Stimulated activated naive CD8-positive, alpha-beta T cell treated with anti-CD3 and anti-CD28 coated beads, Interleukin-15, Interleukin-2, amounts not matched to agents 100 U/mL and 50 U/mL, for 24 hours (primary cell): ENCODE data around the gene THBS2.
"Not testable (repeated sequence)": the region's sequence is repeated elsewhere in the genome, so short reads cannot be mapped to it uniquely, and the experiment has no call there.

Source experiments
- ATAC-seq: fragments of 150-1000 bp; cut with Tn5 transposase; one replicate; pipeline ENCODE4 v1.10.0; 2021
- DNase-seq: peaks from one replicate; pipeline ENCODE4 v3.0.0; 2021

Gene THBS2

DNA sequence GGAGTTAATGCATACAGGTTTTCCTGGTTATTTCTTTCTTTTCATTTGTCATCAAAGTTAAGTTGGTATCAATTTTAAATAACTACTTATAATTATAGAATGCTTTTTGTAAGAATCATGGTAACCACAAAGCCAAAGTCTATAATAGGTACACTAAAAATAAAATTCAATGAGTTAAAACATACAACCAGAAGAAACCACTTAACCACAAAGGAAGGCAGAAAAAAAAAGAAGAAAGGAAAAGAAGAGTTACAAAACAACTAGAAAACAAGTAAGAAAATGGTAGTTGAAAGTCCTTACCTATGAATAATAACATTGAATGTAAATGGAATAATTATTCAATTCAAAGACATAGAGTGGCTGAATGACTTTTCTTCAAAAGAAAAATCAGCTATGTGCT, 45.6 kb downstream of the THBS2 start:
- ATAC-seq (no peak), DNase-seq (no peak)

DNA sequence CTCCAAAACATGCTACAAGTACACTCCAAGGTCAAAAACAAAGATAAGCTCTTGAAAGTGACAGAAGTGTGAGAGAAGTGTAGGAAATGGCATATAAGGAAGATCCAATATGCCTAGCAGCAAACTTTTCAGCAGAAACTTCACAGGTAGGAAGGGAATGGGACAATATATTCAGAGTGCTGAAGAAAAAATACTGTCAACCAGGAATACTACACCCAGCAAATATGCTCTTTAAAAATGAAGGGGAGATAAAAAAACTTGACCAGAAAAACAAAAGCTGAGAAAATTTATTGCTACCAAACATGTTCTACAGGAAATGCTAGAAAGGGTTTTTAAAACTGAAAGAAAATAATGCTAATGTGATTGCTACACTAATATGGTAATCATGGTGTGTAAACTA, 46.2 kb downstream of the THBS2 start:
- ATAC-seq (no peak), DNase-seq (no peak)

DNA sequence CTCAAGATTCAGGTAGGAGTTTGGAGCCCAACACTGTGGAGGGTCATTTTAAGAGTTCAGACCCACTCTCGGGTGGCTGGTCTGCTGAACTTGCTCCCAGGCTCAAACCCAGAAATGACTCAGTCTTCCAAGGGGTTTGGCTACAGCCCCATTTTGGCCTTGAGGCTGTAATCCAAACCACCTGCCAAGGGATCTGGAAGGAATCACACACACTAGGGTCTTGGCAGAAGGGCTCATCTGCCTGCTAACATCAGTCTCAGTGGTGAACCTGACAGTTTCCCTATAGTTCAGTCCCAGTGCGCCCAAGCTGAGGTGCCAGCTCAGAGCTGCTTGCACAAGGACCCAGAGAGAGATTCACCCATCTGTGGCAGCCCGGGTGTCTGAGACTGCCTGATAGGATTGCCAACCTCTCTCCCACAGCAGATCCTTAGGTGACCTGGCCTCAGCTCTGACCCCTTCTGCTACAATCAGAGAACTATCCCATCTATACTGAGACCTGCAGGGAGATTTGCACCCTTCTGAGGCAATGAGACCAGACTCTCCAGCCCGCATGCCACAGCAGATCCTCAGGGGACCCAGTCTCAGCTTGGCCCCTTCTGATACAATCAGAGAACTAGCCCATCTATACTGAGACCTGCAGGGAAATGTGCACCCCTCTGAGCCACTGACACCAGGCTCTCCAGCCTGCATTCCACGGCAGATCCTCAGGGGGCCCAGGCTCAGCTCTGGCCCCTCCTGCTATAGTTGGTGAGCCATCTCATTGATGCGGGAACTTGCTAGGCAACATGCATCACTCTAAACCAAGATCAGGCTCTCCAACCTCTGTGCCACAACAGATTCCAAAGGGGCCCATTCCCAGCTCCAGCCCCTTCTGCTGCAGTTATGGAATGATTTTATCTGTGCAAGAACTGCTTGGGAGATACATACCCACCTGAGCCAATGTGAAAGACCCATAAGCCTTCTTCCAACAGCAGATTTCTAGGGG, 48.2 kb downstream of the THBS2 start:
- ATAC-seq (no peak), DNase-seq (no peak)

DNA sequence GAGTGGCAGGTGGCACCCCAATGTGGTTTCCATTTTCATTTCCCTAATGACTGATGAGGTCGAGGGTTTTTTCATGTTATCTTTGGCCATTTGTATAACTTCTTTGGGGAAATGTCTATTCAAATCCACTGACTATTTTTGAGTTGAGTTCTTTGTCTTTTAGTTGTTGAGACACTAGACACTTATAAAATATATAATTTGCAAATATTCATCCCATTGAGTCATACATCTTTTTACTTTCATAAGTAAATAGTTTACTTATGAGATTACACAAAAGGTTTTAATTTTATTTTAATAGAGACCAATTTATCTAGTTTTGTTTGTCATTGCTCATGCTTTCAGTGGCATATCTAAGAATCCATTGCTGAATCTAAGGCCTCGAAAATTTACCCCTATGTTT, 49.5 kb downstream of the THBS2 start:
- no peak for DNase-seq
- no peak for ATAC-seq

DNA sequence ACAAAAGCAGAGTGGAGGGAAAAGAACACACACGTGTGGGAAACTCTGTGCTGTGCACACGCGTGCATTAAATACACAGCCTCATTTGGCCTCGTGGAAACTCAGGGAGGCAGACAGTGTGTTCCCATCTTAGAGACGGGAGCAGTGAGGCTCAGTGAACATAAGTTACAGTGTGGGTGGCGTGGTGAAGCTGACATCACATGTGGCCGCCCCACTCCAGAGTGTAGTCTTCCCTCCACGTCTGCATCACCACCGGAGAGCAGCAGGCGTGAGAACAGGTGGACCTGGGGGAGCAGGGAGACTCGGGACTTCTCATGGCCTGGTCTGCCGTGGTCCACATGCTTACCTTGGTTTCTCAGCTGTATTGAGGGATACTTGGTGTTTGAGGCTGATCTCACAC, 51.7 kb downstream of the THBS2 start:
- ATAC-seq: no peak

DNA sequence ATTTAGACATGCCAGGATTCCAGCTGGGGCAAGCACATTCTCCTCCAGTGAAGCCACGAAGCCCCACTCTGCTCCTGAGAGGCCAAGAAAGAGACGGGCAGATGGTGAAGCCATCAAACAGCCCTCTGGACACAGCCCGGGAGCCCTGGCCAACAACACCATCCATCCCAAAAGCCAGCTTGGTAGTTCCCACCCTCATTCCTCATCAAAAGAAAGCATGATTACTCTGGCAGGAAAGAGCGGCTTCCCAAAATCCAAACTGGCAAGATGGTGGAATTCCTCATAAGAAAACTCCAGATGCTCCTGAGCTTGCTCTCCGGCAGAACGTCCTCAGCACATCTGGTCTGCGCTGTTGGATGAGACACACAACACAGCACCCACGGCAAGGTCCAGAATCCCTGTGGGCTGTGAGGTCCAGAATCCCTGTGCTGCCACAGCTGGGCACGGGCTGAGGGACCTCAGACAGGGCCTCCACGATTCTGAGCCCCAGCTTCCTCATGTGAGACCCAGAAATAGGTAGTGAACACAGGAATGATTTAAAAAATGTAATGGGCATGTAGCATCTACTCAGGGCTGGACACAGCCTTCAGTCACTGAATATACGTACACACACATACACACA, 52.6 kb downstream of the THBS2 start:
- DNase-seq (no peak), ATAC-seq (no peak)

More for the DNA sequence above, 51.7 kb downstream of the THBS2 start:
- no peak for DNase-seq

DNA sequence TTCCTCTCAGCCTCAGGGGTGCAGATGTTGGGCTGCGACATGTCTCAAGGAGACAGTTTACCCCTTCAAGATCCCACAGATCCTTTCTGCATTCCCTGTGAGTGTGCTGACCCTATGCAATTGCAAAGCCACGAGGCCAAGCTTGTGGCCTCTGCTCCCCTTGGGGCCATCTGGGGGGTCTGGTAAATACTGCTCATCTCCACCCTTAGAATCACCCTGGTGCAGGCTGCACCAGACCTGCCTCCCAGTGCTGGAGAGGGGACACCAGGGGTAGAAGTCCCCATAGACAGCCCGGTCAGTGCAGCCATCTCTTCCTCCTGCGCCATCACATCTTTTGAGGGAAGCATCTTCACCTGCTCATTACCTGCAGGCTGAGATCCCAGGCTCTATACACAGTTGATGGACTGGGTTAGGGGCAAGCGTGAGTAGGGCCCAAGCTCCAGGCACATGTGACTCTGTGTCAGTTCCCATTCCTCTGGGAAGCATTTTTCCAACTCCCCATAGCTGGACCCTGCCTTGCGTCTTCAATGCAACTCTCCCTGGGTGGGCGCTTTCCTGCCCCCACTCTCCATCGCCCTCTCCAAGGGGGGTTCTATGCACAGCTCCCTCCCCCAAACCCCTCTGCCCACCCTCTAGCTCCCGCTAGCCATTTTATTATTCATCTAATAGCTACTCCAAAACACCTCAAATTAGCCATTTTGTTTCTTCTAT, 53.9 kb downstream of the THBS2 start:
- no peak for DNase-seq
- ATAC-seq: no peak

DNA sequence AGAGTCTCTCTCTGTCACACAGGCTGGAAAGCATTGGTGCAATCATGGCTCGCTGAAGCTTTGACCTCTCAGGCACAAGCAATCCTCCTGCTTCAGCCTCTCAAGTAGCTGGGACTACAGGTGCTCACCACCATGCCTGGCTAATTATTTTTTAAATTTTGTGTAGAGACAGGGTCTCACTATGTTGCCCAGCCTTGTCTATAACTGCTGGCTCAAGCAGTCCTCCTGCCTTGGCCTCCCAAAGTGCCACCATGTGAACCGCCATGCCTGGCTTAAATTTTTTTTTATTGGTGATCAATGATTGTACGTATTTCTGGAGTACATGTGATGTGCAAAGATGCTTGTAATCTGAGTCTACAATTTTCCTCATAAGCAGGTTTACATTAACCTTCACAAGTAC, 54.8 kb downstream of the THBS2 start:
- DNase-seq: no peak
- ATAC-seq: no peak

DNA sequence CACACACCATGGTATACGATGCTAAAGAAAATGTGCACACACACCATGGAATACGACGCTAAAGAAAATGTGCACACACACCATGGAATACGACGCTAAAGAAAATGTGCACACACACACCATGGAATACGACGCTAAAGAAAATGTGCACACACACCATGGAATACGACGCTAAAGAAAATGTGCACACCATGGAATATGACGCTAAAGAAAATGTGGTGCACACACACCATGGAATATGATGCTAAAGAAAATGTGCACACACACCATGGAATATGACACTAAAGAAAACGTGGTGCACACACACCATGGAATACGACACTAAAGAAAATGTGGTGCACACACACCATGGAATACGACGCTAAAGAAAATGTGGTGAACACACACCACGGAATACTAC, 55.7 kb downstream of the THBS2 start:
- not testable (repeated sequence) for ATAC-seq, DNase-seq

DNA sequence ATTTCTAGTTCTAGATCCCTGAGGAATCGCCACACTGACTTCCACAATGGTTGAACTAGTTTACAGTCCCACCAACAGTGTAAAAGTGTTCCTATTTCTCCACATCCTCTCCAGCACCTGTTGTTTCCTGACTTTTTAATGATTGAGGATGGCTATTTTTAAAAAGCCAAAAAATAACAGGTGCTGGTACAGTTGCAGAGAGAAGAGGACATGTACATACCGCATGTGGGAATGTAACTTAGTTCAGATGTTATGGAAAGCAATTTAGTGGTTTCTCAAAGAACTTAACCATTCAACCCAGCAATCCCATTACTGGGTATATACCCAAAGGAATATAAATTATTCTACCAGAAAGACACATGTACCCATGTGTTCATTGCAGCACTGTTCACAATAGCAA, 57.4 kb downstream of the THBS2 start:
- not testable (repeated sequence) for ATAC-seq

DNA sequence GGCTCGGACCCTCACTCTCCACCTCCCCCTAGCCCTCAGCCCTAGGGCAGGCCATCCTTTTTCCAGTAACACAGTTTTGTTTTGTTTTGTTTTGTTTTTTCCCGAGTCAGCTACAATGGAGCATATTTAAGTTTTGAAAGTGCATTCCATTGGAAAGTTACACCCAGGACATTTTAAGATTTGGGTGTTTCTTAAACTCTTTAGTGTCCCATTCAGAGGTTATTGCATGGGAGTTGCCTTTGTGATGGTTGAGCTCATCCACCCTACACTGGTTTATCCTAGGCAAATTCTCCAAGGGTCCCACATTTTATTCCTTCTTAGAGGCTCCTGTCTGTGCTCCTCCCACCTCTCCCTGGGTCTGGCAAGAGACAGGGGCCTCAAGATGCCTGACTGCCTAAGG, 58.9 kb downstream of the THBS2 start:
- ATAC-seq: no peak
- no peak for DNase-seq

More for the DNA sequence above, 57.4 kb downstream of the THBS2 start:
- not testable (repeated sequence) for DNase-seq

DNA sequence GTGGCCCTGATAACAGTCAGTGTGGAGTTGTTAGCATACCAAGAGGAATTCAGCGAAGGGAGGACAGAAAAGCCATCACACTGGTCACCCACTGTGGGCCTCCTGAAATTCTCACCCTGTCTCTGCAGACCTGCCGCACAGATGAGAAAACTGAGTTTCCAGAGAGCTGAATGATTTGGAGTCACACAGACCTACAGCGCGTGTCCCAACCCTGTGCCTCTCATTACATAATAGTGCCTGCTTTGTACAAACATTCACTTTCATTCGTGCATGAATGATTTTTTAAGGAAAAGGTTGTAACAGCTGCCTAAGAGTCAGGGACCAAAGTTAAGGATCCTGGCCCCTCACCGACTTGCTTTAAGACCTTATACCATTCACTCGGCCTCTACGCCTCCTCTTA, 62.7 kb downstream of the THBS2 start:
- ATAC-seq: no peak
- DNase-seq: no peak

DNA sequence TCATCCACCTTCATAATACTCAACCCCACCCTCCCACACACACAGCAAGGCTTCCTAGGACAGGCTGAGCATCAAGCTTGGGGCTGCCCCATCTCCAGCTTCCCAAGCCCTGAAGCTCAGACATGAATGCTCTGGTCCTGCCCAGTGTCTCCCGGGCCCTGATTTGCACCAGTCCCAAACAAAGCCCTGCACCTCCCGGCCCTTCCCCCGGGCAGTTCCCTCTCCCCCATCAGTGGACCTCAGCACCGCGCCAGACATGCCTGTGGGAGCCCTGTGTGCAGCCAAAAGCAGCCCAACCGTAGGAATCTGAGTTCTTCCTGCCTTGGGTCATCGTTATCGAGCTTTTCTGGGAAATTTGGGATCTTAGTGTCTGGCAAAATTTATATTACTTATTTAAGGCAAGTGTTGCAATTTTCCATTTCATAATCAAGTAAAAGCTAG, 63.5 kb downstream of the THBS2 start:
- no peak for DNase-seq
- no peak for ATAC-seq

DNA sequence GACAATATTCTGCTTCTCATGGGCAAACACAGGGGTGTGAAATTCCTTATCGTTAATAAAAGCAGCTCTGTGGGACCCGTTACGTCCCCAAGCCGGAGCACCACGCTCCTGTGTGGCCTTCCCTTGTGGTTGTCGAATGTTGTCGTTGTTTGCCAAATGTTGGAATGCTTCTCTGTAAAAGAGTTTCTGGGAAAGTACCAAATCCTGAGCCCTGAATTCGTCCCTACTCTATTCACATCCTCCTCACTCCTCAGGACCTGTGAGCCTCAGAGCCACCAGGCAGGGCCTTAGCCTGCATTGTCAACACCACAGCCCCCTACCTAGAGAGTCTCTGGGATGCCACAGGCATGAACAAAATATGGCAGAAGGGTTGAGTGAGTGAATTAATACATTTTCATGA, 64.0 kb downstream of the THBS2 start:
- DNase-seq: no peak
- ATAC-seq: no peak

DNA sequence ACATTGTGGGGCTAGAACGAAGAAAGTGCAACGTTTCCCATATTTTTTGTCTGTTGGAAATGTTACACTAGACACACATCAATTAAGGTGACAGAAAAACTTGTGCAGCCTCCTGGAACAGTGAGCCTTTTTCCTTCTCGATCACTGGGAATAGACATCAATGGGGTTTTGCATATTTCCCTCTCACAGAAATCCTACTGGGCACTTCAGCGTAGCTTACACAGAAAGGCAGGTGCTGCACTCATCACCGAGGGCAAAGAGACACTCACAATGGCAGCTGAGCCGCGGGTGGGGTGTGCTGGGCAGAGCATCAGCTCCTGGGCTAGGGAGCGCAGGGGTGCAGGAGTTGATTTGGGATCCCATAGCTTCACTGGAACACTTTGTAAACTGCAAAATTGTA, 64.5 kb downstream of the THBS2 start:
- no peak for ATAC-seq
- DNase-seq: no peak

DNA sequence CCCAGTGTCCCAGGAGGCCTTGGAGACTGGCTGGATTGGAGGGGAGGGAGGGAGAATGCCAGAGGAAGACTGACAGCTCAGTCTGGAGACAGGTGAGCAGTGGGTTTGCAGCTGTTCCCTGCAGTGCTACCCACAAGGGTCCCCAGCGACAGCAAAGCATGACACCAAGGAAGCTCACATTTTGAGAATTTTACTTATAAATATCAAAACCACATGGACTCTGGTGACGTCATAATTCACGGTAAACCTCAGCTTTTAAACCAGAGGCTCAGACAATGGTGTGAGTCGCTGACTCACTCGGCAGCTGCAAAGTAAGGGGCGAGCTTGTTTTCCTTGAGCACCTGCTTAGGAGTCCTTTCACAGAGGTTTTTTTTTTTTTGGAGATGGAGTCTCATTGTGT, 65.2 kb downstream of the THBS2 start:
- ATAC-seq (peak; percentile 55), DNase-seq (no peak)

DNA sequence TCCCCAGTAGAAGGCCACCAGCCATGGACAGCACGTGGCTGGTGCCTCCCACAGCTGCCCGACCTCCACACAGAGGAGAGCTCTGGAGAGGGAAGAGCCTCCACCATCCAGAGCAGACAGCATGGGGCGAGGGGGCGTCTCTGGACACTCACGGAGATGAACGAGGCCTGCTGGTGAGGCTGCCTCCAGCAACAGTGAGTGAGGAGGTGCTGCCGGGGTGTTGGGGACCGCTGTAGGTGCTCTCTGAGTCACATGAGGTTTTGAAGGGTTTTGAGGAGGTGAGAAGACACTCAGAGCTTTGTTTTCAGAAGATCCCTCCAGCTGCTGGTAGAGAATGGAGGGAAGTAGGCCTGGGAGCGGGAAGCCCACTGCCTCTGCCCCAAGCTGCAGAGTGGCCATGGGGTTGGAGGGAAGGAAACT, 65.6 kb downstream of the THBS2 start:
- ATAC-seq: peak; percentile 51
- no peak for DNase-seq

DNA sequence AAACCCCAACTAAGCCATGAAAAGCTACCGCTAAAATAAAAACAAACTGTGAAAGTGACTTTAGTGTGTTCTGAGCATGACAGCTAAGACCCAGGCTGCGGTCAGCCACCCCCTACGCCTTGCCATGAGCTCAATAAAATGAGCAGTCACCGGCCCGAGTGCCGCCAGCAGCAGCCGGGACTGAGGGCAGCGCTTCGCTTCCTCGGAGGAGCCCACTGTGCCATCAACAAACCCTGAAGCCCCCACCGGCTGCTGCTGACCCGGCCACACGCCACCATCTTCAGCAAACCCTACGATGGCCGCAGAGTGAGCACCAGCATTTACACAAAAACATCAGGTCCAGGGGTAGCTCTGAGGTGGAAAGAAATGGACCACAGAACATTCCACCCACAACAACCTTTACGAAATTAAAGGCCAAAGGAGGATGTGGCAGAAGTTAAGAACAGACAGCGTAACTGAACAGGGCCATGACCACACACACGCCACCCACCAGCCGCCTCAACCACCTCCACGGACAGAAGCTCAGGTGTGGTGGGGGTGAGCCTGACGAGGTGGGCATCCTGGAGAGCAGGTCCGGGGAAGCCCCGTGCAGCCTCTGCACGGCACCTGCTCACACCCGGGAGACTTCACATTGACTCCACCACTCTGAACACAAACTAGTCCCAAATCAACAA, 67.0 kb downstream of the THBS2 start:
- ATAC-seq (no peak), DNase-seq (no peak)

DNA sequence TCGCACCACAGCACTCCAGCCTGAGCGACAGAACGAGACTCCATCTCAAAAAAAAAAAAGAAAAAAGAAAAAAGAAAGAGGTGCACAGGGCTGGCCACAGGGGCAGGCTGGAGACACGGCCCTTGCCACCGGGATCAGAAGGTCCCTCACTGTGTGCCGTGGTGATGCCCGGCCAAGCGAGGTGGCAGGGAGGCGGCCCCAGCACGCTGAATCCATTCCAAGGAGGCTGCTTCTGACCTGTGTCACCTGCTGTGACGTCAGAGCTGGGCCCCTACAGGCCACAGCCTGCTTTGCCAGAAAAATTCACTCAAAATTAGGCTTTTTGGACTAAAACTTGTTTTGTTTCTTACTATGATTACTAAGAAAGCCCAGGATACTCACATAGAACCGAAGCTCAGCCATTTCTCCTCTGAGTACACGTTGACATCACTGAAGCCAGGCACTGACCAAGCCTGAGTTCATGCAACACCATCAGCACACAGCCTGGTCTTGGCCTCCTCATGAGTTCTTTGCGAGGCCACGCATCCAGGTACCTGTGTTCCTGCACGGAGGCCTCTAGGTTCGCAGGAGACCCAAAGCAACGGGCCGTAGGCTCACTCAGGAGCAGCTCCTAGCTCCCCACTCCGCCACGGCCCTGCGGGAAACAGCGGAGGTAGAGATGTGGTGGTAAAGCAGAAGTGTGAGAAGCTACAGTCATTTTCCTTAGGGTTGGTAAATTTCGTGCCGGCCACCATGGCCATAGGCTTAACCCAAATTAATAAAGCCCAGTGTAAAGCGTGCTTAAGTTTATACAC, 67.8 kb downstream of the THBS2 start:
- ATAC-seq: no peak
- DNase-seq: no peak

DNA sequence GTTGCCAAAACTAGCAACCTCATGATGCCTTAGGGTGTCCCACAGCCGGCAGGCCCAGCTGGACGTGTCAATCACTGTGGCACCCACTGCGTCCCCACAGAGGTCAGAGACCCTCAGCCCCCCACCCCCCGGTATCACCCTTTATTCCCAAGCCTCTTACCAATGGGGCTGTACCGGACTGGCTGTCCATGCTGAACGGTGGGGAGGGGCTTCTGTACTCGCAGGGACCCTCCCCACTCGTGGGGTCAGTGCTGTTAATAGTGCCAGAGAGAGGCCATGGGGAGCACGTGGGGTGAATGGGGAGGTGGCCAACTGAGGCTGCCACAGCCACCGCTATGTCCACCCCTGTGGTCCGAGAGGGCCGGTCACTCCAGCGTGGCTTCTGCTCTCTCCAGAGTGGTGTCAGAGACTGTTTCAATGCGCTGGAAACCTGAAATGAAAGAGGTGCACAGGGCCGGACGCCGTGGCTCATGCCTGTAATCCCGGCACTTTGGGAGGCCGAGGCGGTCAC, 68.6 kb downstream of the THBS2 start:
- ATAC-seq (no peak), DNase-seq (no peak)

DNA sequence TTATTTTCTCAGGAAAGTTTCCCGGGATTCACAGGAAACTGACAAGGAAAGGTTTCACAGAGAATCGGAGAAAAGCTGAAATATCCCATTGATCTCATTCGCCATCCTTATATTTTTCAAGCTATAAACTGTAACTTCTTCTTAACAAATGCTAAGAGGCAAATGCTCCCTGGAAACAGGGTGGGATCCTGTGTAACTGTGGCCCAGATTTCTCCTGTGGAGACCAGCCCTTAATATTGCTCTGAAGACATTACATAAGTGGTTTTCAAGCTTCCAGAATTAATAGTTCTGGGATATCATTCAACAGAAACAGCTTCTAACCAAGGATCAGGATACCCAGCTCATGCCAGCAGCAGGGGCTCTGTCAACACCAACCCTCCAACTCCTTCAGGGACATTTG, 69.2 kb downstream of the THBS2 start:
- ATAC-seq: no peak
- no peak for DNase-seq
